GM21360 (cell line): ENCODE results near the gene FAM193A.
"Not testable (repeated sequence)": the region's sequence is repeated elsewhere in the genome, so short reads cannot be mapped to it uniquely, and the experiment has no call there.

Experiments used
- ATAC-seq: cut with Tn5 transposase; IDR thresholded peaks from one replicate; pipeline ENCODE4 v1.9.1; 2021; ENCODE audit warnings: mild to moderate bottlenecking, moderate library complexity; ENCODE audit not compliant: unreplicated experiment

FAM193A gene

GRCh38 chr4:2721586-2721985 is 185.1 kb downstream of the FAM193A start:
- no peak for ATAC-seq

GRCh38 chr4:2722033-2722432 is 185.6 kb downstream of the FAM193A start:
- ATAC-seq = no peak

DNA sequence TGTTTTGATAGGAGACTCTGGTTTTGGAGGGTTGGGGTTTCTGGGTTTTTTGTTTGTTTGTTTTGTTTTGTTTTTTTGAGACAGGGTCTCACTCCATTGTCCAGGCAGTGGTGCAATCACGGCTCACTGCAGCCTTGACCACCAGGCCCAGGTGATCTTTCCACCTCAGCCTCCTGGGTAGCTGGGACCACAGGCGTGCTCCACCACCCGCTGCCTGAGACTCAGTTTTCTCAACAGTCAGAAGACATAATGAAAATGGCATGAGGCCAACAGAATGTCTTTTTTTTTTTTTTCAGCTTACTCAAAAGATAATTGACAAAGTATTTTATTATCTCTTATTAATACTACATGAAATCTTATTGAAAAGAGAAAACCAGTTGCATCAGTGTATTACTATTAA is 187.3 kb downstream of the FAM193A start:
- no peak for ATAC-seq

DNA sequence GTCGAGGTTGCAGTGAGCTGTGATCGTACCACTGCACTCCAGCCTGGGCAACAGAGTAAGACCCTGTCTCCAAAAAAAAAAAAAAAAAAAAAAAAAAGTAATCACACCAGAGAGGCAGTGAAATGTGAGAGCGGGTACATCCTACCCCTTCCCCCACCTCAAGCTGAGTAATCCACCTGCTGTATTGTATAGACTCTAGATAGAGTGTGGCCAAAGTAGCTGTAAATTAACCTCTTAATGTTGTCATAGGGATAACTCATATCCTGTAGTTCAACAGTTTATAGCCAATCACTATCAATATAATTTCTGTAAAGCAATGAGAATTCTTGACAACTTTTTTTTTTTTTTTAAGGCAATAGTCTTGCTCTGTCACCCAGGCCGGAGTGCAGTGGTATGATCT is 188.9 kb downstream of the FAM193A start:
- ATAC-seq = no peak

GRCh38 chr4:2726881-2727280 is 190.4 kb downstream of the FAM193A start:
- not testable (repeated sequence) for ATAC-seq

DNA sequence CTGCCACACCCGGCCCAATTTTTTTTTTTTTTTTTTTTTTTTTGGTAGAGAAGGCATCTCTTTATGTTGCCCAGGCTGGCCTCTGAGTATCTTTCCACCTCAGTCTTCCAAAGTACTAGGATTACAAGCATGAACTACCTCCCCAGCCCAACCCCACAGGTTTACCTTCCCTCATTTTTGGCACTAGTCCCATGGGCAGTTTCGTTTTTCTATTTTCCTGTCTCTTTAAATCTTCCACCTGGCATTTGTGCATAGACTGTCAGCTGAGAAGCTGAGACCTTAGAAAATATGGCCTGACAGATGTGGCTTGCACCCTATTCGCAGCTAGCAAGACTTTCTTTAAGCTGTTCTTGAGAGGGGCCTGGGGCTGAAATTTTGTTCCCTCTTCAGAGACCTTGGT is 191.8 kb downstream of the FAM193A start:
- no peak for ATAC-seq

DNA sequence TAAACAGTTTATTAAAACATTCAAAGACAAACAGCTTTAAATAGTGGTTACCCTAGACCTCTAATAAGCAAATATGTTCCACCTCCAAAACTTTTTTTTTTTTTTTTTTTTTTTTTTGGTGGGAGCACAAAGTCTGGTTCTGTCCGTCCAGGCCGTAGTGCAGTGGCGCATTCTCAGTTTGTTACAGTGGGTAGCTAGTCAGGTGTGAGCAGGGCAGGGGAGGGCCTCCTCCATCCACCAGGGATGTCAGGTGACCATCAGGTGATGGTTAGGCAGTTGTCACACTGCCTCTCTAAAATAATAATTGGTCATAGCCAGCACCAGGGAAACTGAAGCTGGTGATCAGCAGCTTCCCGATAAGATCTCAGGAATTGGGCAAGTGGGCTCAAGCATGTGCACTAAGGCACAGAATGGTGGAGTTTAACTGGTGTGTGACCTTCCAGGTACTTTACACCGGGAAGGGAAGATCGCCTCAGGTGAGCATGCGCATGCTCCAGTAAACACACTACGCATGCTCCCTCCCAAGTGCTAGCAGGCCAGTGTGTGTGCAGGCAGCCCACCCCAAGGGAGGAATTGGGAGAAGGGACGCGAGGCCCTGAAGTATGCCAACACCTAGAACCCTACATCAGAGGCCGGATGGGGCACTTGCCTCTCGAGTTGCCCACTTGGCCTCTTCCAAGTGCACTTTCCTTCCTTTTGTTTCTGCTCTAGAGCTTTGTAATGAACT is 192.5 kb downstream of the FAM193A start:
- no peak for ATAC-seq

DNA sequence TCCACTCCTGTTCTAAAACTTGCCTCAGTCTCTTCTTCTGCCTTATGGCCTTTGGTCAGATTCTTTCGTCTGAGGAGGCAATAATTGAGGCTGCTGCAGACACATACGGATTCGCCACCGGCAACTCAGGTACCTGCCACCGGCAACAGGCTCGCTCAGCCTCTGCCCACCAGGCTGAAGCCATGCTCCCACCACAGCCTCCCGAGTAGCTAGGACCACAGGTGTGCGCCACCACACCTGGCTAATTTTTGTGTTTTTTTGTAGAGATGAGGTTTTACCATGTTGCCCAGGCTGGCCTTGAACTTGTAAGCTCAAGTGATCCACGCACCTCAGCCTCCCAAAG is 193.1 kb downstream of the FAM193A start:
- no peak for ATAC-seq

- no peak for ATAC-seq
Measured at GRCh38 chr4:2731907-2732317, 195.5 kb downstream of the FAM193A start.

DNA sequence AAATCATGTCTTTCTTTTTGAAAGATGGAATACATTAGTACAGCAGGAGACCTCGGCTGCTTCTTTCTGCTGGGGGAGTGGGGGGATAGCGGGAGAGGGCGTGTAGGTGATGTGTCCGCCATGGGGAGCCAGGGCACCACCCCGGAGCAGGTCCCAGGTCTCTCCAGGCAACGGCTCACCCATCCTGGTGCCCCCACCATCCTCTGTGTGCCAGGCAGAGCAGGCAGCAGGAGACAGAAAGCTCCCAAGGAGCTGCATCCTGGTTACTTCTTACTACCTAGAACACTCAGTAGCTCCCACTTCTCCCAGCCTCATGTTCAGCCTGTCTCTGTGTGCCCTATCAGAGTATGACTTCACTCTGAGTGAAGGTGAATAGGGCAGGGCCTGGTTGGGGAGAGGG is 196.1 kb downstream of the FAM193A start:
- ATAC-seq = no peak

GRCh38 chr4:2733001-2733843 is 196.8 kb downstream of the FAM193A start:
- ATAC-seq = no peak

- no peak for ATAC-seq
Measured at GRCh38 chr4:2733844-2734574, 197.6 kb downstream of the FAM193A start.

- no peak for ATAC-seq
Measured at GRCh38 chr4:2734612-2735011, 198.2 kb downstream of the FAM193A start.

- no peak for ATAC-seq
Measured at GRCh38 chr4:2735869-2736268, 199.4 kb downstream of the FAM193A start.

DNA sequence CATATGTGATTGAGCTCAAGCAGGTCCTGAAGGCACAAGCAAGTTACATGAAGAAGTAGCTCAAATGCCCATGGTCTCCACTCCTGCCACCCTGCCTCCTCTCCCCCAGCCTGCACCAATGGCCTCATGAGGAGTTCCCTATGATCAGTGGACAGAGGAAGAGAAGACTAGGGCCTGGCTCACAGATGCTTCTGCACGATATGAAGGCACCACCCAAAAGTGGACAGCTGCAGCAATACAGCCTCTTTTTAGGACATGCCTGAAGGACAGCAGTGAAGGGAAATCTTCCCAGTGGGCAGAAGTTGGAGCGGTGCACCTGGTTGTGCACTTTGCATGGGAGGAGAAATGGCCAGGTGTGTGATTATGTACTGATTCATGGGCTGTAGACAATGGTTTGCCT is 201.8 kb downstream of the FAM193A start:
- ATAC-seq = not testable (repeated sequence)

DNA sequence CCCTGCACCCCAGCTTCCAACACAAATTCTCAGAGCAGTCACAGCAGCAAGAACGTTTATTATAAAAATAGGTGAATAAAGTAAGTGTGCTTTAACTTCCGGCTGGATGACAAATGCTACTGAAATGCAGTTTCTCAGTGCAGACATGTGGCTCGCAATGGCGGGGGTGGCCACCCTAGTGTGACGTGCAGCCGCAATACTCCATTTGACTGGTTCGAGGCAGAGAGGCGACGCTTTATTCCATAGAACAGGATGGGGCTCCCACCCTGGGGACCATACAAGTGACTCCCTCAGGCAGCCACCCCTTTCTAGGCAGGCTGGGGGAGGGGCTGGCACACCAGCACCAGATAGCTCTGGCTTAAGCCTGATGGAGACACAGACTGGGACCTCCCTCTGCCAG is 205.2 kb downstream of the FAM193A start:
- no peak for ATAC-seq

GRCh38 chr4:2742081-2742822 is 205.8 kb downstream of the FAM193A start:
- no peak for ATAC-seq

GRCh38 chr4:2742823-2743517 is 206.5 kb downstream of the FAM193A start:
- no peak for ATAC-seq

- no peak for ATAC-seq
Measured at GRCh38 chr4:2743518-2744445, 207.3 kb downstream of the FAM193A start.
